Progenitor cell of endocrine pancreas (in vitro differentiated cells): Measurements from ENCODE around the gene SPNS2. TPM values are rescaled to one million over a fixed set of nuclear protein-coding genes. Genes with fewer than 3 reads are reported as not detected.

ENCODE experiments used
- DNase-seq: peaks from one replicate; pipeline ENCODE4 v3.0.0; 2021; ENCODE audit warnings: low spot score; ENCODE audit not compliant: unreplicated experiment
- H3K27ac Mint-ChIP-seq: 2 replicates; pipeline ENCODE4 v1.8.0; 2021; ENCODE audit warnings: mild to moderate bottlenecking, moderate library complexity, mixed read lengths
- H3K27me3 Mint-ChIP-seq: 2 replicates; pipeline ENCODE4 v1.8.0; 2021; ENCODE audit warnings: mixed read lengths
- H3K36me3 Mint-ChIP-seq: 2 replicates; pipeline ENCODE4 v1.8.0; 2022; ENCODE audit warnings: mixed read lengths; ENCODE audit not compliant: insufficient read depth
- H3K4me1 Mint-ChIP-seq: 2 replicates; pipeline ENCODE4 v1.8.0; 2021; ENCODE audit warnings: low read depth, mixed read lengths
- H3K4me3 Mint-ChIP-seq: 2 replicates; pipeline ENCODE4 v1.8.0; 2021; ENCODE audit warnings: low read depth, mild to moderate bottlenecking, moderate library complexity, mixed read lengths
- H3K9me3 Mint-ChIP-seq: 2 replicates; pipeline ENCODE4 v1.8.0; 2021; ENCODE audit warnings: low read depth, mixed read lengths
- CTCF ChIP-seq: fragments of 200-600 bp; sonication (generic); IDR thresholded peaks from one replicate; pipeline ENCODE4 v1.5.0; 2021; ENCODE audit warnings: antibody characterized with exemption, mild to moderate bottlenecking; ENCODE audit not compliant: unreplicated experiment
- total RNA-seq: library from RNA; stranded (reverse); gene quantifications from 2 replicates; pipeline ENCODE4 v1.2.1, GENCODE V29; 2021

Gene SPNS2
- total RNA-seq, 1 donor from 2014 or later: 0.60 TPM

GRCh38 chr17:4534515-4534914, 35.8 kb downstream of the SPNS2 start:
- Mint-ChIP-seq H3K27me3 (peaks cover 20% of the 10 kb centered on the region), H3K36me3 (no peaks in the 10 kb centered on the region), H3K9me3 (no peaks in the 10 kb centered on the region), H3K4me3 (no peak overlapping the region), H3K4me1 (peaks cover 5% of the 10 kb centered on the region), H3K27ac (no peak overlapping the region)
- no peak for TF ChIP-seq CTCF
- no peak for DNase-seq

- TF ChIP-seq CTCF: no peak
- Mint-ChIP-seq H3K27ac (no peak overlapping the region), H3K9me3 (no peaks in the 10 kb centered on the region), H3K36me3 (peaks cover 1% of the 10 kb centered on the region), H3K27me3 (peaks cover 18% of the 10 kb centered on the region), H3K4me3 (no peak overlapping the region), H3K4me1 (peaks cover 4% of the 10 kb centered on the region)
- DNase-seq: no peak
Measured at GRCh38 chr17:4534928-4535666, 36.4 kb downstream of the SPNS2 start.

- TF ChIP-seq CTCF: no peak
- H3K36me3 Mint-ChIP-seq: peaks cover 1% of the 10 kb centered on the region
- H3K4me3 Mint-ChIP-seq: no peak overlapping the region
- H3K27me3 Mint-ChIP-seq: peaks cover 18% of the 10 kb centered on the region
- no peak overlapping the region for H3K27ac Mint-ChIP-seq
- no peaks in the 10 kb centered on the region for H3K9me3 Mint-ChIP-seq
- no peak for DNase-seq
- H3K4me1 Mint-ChIP-seq: peaks cover 4% of the 10 kb centered on the region
Measured at GRCh38 chr17:4535667-4536258, 37.1 kb downstream of the SPNS2 start.

- peaks cover 4% of the 10 kb centered on the region for H3K4me1 Mint-ChIP-seq
- no peak overlapping the region for H3K27ac Mint-ChIP-seq
- H3K4me3 Mint-ChIP-seq: no peak overlapping the region
- no peak for DNase-seq
- peaks cover 18% of the 10 kb centered on the region for H3K27me3 Mint-ChIP-seq
- H3K9me3 Mint-ChIP-seq: no peaks in the 10 kb centered on the region
- H3K36me3 Mint-ChIP-seq: peaks cover 2% of the 10 kb centered on the region
- TF ChIP-seq CTCF: no peak
Measured at GRCh38 chr17:4536259-4536741, 37.6 kb downstream of the SPNS2 start.

GRCh38 chr17:4536742-4537411, 38.2 kb downstream of the SPNS2 start:
- Mint-ChIP-seq H3K27ac (no peak overlapping the region), H3K27me3 (peaks cover 17% of the 10 kb centered on the region), H3K4me3 (no peak overlapping the region), H3K36me3 (peaks cover 3% of the 10 kb centered on the region), H3K9me3 (no peaks in the 10 kb centered on the region), H3K4me1 (peaks cover 4% of the 10 kb centered on the region)
- TF ChIP-seq CTCF: no peak
- no peak for DNase-seq
